MM.1S (cell line): ENCODE data around the gene POLR3E.

Experiments
- CTCF ChIP-seq: fragments of 300-600 bp; sonication (generic); IDR thresholded peaks from 2 replicates; pipeline ENCODE4 v1.5.1; 2016; ENCODE audit warnings: antibody characterized with exemption, low read length, mixed read lengths
- EZH2 ChIP-seq: fragments of 300-600 bp; sonication (generic); optimal IDR thresholded peaks from 2 replicates; pipeline ENCODE3; 2017; ENCODE audit warnings: low read depth, mild to moderate bottlenecking, antibody characterized with exemption, low read length, mixed read lengths

DNA sequence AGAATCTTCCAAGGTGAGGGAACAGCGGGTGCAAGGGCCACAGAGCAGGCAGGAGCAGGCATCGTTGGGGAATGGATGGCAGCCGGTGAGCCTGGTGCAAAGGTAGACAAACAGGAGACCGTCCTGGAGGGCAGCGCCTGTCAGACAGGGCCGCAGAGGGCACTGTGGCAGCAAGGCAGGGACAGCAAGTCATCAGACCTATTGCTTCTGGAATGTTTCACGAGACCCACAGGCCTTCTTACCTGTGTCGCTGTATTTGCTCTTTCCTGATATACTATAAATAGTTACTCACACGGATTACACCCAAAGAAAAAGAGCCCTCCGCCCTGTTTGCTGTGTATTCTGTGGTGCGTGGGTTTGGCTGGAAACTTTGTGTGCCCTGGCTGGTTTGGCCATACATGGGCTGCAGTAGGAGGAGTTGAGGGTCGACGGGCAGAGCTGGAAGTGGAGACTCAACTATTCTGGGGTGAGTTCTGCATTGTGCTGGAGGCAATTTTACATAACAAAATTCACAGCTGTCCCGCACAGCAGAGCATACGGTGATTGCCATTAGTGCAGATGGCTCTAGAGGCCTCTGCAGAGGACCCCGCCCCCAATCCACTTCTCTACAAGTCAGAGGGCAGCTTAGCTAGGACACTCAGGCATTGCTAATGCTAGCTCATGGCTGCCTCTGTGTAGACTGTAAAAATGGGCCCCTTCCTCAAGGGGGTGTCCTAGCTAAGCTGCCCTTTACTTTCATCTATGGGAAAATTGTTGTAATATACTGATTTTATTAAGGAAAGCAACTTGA, 18.6 kb upstream of the POLR3E start:
- TF ChIP-seq CTCF (no peak), EZH2 (no peak)
